BLaER1 treated with 17β-estradiol and CSF1 and Interleukin-3, amounts not matched to agents 10 nM and 100 nM (cell line): ENCODE results near the gene AHDC1.

Source experiments
- H3K27ac ChIP-seq, 11 experiments: shearing (Covaris generic); formaldehyde crosslinking; 2 replicates each; pipeline ENCODE4 v1.8.1; 2022
- H3K27me3 ChIP-seq, 11 experiments: shearing (Covaris generic); formaldehyde crosslinking; 2 replicates each; pipeline ENCODE4 v1.8.1; 2022
- H3K36me3 ChIP-seq, 11 experiments: shearing (Covaris generic); formaldehyde crosslinking; 2 replicates each; pipeline ENCODE4 v1.8.1; 2022
- H3K4me1 ChIP-seq, 10 experiments: shearing (Covaris generic); formaldehyde crosslinking; 2 replicates each; pipeline ENCODE4 v1.8.1; 2022
- H3K4me2 ChIP-seq, 11 experiments: shearing (Covaris generic); formaldehyde crosslinking; 2 replicates each; pipeline ENCODE4 v1.8.1; 2022
- H3K4me3 ChIP-seq, 10 experiments: shearing (Covaris generic); formaldehyde crosslinking; 2 replicates each; pipeline ENCODE4 v1.8.1; 2022
- H3K9ac ChIP-seq, 11 experiments: shearing (Covaris generic); formaldehyde crosslinking; 2 replicates each; pipeline ENCODE4 v1.8.1; 2022
- H3K9me3 ChIP-seq, 11 experiments: shearing (Covaris generic); formaldehyde crosslinking; replicated peaks in 1 of 11; 2 replicates each; pipeline ENCODE4 v1.8.1; 2022
- H4K20me1 ChIP-seq, 11 experiments: shearing (Covaris generic); formaldehyde crosslinking; 2 replicates each; pipeline ENCODE4 v1.8.1; 2022
- Cebpa-rat ChIP-seq, 11 experiments: shearing (Covaris generic); IDR thresholded peaks; 2 replicates each; pipeline ENCODE4 v1.8.1; 2022

The AHDC1 gene

DNA sequence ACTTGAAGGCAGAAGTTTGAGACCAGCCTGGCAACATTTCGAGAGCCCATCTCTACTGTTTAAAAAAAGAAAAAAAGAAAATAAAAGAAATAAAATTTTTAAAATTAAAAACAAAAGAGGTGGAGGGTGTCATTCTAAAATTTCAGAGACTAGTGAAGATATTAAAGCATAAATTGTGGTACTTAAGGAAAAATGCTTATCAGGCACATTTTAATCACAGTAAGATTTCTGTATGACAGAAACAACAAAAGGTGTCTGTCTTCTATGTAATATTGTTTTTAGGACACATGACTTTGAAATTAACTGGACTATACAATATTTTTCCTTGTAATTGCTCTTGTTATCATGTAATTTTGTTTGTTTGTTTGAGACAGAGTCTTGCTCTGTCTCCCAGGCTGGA lies 118.6 kb downstream of the AHDC1 start:
- H3K9ac ChIP-seq: no peak overlapping the region
- no peaks in the 10 kb centered on the region for H3K9me3 ChIP-seq
- no peak for TF ChIP-seq Cebpa-rat (IDR thresholded peaks at IDR 0.05)
- H3K36me3 ChIP-seq: peaks cover 24 to 63% (median 47%) of the 10 kb centered on the region in 11 experiments
- H4K20me1 ChIP-seq: peaks cover 50 to 81% (median 63%) of the 10 kb centered on the region in 11 experiments
- H3K4me2 ChIP-seq: peak overlapping the region in 6 of 11 experiments; percentile 17 to 60 (median 46); a peak in 6 of 22 replicates
- H3K4me1 ChIP-seq: peaks cover 33 to 68% (median 56%) of the 10 kb centered on the region in 10 experiments
- H3K27me3 ChIP-seq: no peaks in the 10 kb centered on the region
- no peak overlapping the region for H3K4me3 ChIP-seq
- no peak overlapping the region for H3K27ac ChIP-seq
